ENCODE results near the gene FOXP1. TPM values are rescaled to one million over a fixed set of nuclear protein-coding genes. Genes with fewer than 3 reads are reported as not detected.

The FOXP1 gene
- total RNA-seq, 1 donor: 195 TPM

DNA sequence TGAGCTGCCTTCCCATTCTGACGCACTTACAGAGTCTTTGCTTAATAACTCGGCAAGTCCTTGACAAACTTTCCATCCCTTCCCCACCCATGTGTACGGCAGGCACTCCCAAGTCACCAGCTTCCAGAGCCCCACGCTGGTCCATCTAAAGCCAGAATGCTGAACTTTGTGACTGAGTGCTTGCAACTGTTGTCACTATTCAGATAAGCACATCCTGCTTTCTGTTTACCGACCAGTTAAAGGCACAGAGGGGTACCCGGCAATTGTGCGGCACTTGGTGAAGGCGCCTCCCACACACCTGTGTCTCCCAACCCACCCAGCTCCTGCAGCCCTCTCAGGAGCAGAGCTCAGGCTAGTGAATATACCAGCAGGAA, 430.6 kb downstream of the FOXP1 start:
- TF ChIP-seq, protein P1, sequence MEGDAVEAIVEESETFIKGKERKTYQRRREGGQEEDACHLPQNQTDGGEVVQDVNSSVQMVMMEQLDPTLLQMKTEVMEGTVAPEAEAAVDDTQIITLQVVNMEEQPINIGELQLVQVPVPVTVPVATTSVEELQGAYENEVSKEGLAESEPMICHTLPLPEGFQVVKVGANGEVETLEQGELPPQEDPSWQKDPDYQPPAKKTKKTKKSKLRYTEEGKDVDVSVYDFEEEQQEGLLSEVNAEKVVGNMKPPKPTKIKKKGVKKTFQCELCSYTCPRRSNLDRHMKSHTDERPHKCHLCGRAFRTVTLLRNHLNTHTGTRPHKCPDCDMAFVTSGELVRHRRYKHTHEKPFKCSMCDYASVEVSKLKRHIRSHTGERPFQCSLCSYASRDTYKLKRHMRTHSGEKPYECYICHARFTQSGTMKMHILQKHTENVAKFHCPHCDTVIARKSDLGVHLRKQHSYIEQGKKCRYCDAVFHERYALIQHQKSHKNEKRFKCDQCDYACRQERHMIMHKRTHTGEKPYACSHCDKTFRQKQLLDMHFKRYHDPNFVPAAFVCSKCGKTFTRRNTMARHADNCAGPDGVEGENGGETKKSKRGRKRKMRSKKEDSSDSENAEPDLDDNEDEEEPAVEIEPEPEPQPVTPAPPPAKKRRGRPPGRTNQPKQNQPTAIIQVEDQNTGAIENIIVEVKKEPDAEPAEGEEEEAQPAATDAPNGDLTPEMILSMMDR (IDR thresholded peaks at IDR 0.05; ENCODE audit: extremely low read depth, low read depth, low read length): no peak
- DNase-seq (ENCODE audit: insufficient read length, low spot score, missing footprints): no peak
- no peak overlapping the region for H2AFZ ChIP-seq (ENCODE audit: low read length)

DNA sequence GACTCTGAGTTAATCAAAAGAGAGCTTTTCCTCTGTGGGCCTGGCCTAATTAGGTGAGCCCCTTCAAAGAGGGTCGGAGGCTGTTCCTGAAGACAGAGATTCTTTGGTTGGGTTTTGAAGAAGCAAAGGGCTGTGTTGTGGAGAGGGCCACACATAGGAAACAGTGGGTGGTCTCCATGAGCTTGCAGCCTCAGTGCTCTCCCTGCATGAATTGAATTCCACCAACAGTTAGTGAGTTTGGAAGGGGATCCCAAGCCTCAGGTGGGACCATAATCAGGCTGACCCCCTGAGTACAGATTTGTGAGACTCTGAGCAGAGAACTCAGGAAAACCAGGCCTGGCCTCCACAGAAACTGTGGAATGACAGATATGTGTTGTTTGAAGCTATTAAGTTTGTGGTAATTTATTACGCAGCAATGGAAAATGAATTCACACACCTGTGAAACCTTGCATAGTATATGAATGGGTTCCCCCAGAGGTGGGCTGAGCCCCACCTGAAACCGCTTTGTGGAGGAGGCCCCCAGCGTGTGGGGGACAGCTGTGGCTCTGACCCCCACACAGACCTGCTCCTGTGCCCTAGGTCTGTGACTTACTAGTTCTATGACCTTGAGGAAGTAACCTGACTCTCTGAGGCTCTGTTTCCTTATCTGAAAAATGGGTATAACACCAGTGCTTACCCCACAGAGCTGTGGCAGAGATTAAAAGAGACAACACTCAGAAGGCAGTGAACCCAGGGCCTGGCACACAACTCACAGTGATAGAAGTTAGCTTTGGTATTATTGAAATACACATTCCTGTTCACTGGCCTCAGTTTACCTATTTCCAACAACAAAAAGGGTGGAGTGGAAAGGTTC, 431.3 kb downstream of the FOXP1 start:
- Histone ChIP-seq H3K27me3 (ENCODE audit: insufficient read depth, low read length) (no peaks in the 10 kb centered on the region), H3K9me3 (ENCODE audit: low read depth, low read length) (no peaks in the 10 kb centered on the region), H3K4me3 (ENCODE audit: insufficient read depth, low read length) (no peak overlapping the region), H3K36me3 (ENCODE audit: insufficient read depth, low read length) (no peaks in the 10 kb centered on the region), H3K4me1 (ENCODE audit: insufficient read depth, low read length) (peaks cover 4% of the 10 kb centered on the region), H4K20me1 (ENCODE audit: insufficient read depth, low read length) (no peaks in the 10 kb centered on the region), H3K4me2 (ENCODE audit: insufficient read depth, low read length) (no peak overlapping the region), H2AFZ (ENCODE audit: low read length) (no peak overlapping the region), H3K79me2 (ENCODE audit: insufficient read depth, low read length) (peaks cover 8% of the 10 kb centered on the region), H3K27ac (ENCODE audit: low read depth, low read length) (no peak overlapping the region)
- no peak for DNase-seq (ENCODE audit: insufficient read length, low spot score, missing footprints)
- TF ChIP-seq, protein P1 (IDR thresholded peaks at IDR 0.05; ENCODE audit: extremely low read depth, low read depth, low read length): no peak

More for the DNA sequence above, 430.6 kb downstream of the FOXP1 start:
- no peaks in the 10 kb centered on the region for H3K27me3 ChIP-seq (ENCODE audit: insufficient read depth, low read length)
- no peaks in the 10 kb centered on the region for H4K20me1 ChIP-seq (ENCODE audit: insufficient read depth, low read length)
- H3K36me3 ChIP-seq (ENCODE audit: insufficient read depth, low read length): no peaks in the 10 kb centered on the region
- peaks cover 4% of the 10 kb centered on the region for H3K4me1 ChIP-seq (ENCODE audit: insufficient read depth, low read length)
- H3K27ac ChIP-seq (ENCODE audit: low read depth, low read length): no peak overlapping the region
- H3K4me3 ChIP-seq (ENCODE audit: insufficient read depth, low read length): no peak overlapping the region
- H3K4me2 ChIP-seq (ENCODE audit: insufficient read depth, low read length): no peak overlapping the region
- no peaks in the 10 kb centered on the region for H3K9me3 ChIP-seq (ENCODE audit: low read depth, low read length)
- peaks cover 8% of the 10 kb centered on the region for H3K79me2 ChIP-seq (ENCODE audit: insufficient read depth, low read length)

DNA sequence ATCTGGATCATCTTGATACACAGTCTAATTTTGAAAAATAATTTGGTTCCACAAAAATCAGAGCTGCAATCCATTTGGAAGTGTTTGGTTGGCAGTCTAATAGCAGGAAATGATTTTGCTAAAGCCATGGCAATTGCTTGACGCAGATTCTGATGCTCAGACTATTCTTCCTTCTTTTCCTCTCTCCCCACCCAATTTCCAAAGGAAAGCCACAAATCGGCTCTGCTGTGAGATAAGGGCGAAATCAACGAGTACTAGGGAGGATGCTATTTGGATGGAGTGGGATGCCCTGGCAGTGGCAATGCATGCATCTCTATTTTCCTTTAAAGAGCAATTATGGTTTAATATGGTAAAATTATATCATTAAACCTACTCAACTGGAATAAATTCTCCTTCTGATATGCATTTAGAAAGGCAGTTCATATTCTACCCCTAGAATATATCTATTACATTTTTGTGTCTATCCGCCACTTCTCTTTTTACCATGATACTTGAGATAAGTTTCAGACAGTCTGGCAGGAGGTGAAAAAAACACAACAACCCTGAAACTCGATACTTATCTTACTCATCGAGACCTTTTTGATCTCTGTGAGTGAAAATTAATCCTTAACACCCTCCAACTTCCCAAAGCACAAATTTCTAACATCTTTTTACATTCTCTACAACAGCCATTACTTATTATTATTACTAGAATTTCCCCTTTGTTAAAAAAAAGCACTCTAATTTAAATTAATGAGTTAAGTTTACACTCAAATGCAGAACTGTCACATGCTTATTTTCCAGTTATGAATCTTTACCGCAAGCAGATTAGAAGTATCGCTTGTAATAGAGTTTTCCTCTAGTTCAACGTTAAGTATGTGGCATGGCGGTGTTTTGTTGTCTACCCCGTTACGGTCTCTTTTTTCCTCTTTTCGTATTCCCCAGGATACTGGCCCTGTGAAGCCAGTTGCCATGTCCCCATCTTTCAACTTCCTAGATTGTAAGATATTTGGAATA, 433.3 kb downstream of the FOXP1 start:
- DNase-seq (ENCODE audit: insufficient read length, low spot score, missing footprints): no peak
- no peak overlapping the region for H3K4me2 ChIP-seq (ENCODE audit: insufficient read depth, low read length)

More for the DNA sequence above, 433.3 kb downstream of the FOXP1 start:
- no peaks in the 10 kb centered on the region for H3K27me3 ChIP-seq (ENCODE audit: insufficient read depth, low read length)
- H4K20me1 ChIP-seq (ENCODE audit: insufficient read depth, low read length): no peaks in the 10 kb centered on the region
- peaks cover 4% of the 10 kb centered on the region for H3K4me1 ChIP-seq (ENCODE audit: insufficient read depth, low read length)
- H3K79me2 ChIP-seq (ENCODE audit: insufficient read depth, low read length): peaks cover 2% of the 10 kb centered on the region
- no peaks in the 10 kb centered on the region for H3K9me3 ChIP-seq (ENCODE audit: low read depth, low read length)
- TF ChIP-seq, protein P1 (IDR thresholded peaks at IDR 0.05; ENCODE audit: extremely low read depth, low read depth, low read length): no peak
- no peak overlapping the region for H3K27ac ChIP-seq (ENCODE audit: low read depth, low read length)
- no peak overlapping the region for H3K4me3 ChIP-seq (ENCODE audit: insufficient read depth, low read length)
- no peaks in the 10 kb centered on the region for H3K36me3 ChIP-seq (ENCODE audit: insufficient read depth, low read length)
- no peak overlapping the region for H2AFZ ChIP-seq (ENCODE audit: low read length)
